H1 (cell line): ENCODE data around the gene TIGD1.

Source experiments
- EZH2 ChIP-seq: fragments of 200-600 bp; sonication (generic); IDR thresholded peaks from 2 replicates; pipeline ENCODE4 v1.7.1; 2012; ENCODE audit warnings: low read depth, mild to moderate bottlenecking, moderate library complexity, low read length, inconsistent platforms; ENCODE audit not compliant: severe bottlenecking
- FOSL1 ChIP-seq: IDR thresholded peaks from 2 replicates; pipeline ENCODE4 v1.6.1; 2011; ENCODE audit warnings: mild to moderate bottlenecking, low read depth, low read length, moderate library complexity; ENCODE audit not compliant: insufficient read depth
- HDAC6 ChIP-seq: IDR thresholded peaks from one replicate; pipeline ENCODE4 v1.7.1; 2012; ENCODE audit warnings: low read depth, mild to moderate bottlenecking, inconsistent platforms, low read length, moderate library complexity
- NRF1 ChIP-seq: IDR thresholded peaks from 2 replicates; pipeline ENCODE4 v1.6.1; 2011; ENCODE audit warnings: mild to moderate bottlenecking, low read depth, low read length, improper control_type of control experiment
- POLR2AphosphoS5 ChIP-seq: IDR thresholded peaks from 2 replicates; pipeline ENCODE4 v1.6.1; 2011; ENCODE audit warnings: low read depth, low read length
- RFX5 ChIP-seq: IDR thresholded peaks from 2 replicates; pipeline ENCODE4 v1.6.1; 2011; ENCODE audit warnings: low read depth, low read length, improper control_type of control experiment, borderline replicate concordance
- TAF1 ChIP-seq: IDR thresholded peaks from 2 replicates; pipeline ENCODE4 v1.6.1; 2011; ENCODE audit warnings: mild to moderate bottlenecking, low read depth, low read length
- USF2 ChIP-seq: IDR thresholded peaks from 2 replicates; pipeline ENCODE4 v1.6.1; 2011; ENCODE audit warnings: low read length, improper control_type of control experiment
- TF ChIP-seq, protein P1 (sequence below), 3 experiments: IDR thresholded peaks; 1 replicate in 2 of 3; 2 replicates in 1 of 3; pipeline versions ENCODE4 v1.5.1 to v1.6.1; 2011; ENCODE audit warnings: low read length in 3 of 3, mild to moderate bottlenecking in 3 of 3, inconsistent platforms in 2 of 3, low read depth in 1 of 3, moderate library complexity in 1 of 3; ENCODE audit not compliant: insufficient read depth in 1 of 3; ENCODE audit errors: control extremely low read depth in 1 of 3

GRCh38 chr2:232502511-232502910 is 47.8 kb downstream of the TIGD1 start:
- TF ChIP-seq, protein P1, sequence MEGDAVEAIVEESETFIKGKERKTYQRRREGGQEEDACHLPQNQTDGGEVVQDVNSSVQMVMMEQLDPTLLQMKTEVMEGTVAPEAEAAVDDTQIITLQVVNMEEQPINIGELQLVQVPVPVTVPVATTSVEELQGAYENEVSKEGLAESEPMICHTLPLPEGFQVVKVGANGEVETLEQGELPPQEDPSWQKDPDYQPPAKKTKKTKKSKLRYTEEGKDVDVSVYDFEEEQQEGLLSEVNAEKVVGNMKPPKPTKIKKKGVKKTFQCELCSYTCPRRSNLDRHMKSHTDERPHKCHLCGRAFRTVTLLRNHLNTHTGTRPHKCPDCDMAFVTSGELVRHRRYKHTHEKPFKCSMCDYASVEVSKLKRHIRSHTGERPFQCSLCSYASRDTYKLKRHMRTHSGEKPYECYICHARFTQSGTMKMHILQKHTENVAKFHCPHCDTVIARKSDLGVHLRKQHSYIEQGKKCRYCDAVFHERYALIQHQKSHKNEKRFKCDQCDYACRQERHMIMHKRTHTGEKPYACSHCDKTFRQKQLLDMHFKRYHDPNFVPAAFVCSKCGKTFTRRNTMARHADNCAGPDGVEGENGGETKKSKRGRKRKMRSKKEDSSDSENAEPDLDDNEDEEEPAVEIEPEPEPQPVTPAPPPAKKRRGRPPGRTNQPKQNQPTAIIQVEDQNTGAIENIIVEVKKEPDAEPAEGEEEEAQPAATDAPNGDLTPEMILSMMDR (IDR thresholded peaks at IDR 0.05; ENCODE audit: control extremely low read depth in 1 of 3, insufficient read depth in 1 of 3, low read depth in 1 of 3, low read length in 3 of 3): no peak
- TF ChIP-seq USF2: no peak
- TF ChIP-seq EZH2: no peak
- TF ChIP-seq FOSL1: no peak
- TF ChIP-seq RFX5: no peak
- TF ChIP-seq TAF1: no peak
- no peak for TF ChIP-seq POLR2AphosphoS5
- no peak for TF ChIP-seq HDAC6
- no peak for TF ChIP-seq NRF1
